ENCODE results near the gene ERO1A.
"Not testable (repeated sequence)": the region's sequence is repeated elsewhere in the genome, so short reads cannot be mapped to it uniquely, and the experiment has no call there.

ERO1A gene, protein sequence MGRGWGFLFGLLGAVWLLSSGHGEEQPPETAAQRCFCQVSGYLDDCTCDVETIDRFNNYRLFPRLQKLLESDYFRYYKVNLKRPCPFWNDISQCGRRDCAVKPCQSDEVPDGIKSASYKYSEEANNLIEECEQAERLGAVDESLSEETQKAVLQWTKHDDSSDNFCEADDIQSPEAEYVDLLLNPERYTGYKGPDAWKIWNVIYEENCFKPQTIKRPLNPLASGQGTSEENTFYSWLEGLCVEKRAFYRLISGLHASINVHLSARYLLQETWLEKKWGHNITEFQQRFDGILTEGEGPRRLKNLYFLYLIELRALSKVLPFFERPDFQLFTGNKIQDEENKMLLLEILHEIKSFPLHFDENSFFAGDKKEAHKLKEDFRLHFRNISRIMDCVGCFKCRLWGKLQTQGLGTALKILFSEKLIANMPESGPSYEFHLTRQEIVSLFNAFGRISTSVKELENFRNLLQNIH

GRCh38 chr14:52695481-52696091 lies at the start of gene ERO1A:
TSS of gene ERO1A (minus strand) at chr14:52695558. CDS start at chr14:52695481, 77 bp downstream.
- in situ Hi-C loops (cut with HindIII; ENCODE audit: low sequenced_read_pairs): no loop called here

DNA sequence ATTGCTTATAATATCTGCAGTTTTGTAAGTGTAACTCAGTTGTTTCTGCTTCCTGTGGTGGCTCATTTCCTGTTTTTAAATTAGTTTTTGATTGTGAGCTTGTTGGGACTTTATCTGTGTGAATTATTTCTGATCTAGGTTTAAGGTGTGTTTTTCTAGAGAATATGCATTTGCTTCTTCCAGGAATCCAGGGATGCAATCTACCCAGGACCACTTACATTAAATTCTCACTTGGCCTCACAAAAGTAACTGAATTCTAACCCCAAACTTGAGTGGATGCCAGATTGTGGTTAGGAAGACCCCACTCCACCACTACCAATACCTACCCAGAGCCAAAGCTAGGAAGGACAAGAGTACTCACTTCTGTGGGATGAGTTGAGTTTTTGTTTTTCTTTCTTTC lies 46.5 kb upstream of the ERO1A start:
- in situ Hi-C loops (cut with HindIII; ENCODE audit: low sequenced_read_pairs): no loop called here

DNA sequence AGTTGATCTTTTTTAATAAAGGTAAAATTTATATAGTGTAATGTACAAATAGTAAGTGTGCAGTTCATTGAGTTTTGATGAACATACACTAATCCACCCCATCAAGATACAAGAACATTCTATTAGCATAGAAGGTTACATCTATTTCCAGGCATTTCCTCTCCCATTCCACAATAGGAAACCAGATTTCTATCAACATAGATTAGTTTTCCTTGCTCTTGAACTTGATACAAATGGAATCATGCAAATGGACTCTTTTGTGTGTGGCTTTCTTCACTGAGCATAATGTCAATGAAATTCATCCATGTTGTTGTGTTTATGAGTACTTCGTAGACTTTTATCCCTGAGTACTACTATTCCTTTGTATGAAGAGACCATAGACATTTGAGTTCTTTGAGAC lies 45.4 kb upstream of the ERO1A start:
- in situ Hi-C loops (cut with HindIII; ENCODE audit: low sequenced_read_pairs): no loop called here

- in situ Hi-C loops (cut with HindIII; ENCODE audit: low sequenced_read_pairs): no loop called here
These were observed 43.1 kb upstream of the ERO1A start for GRCh38 chr14:52738409-52738808.

- in situ Hi-C loops (cut with HindIII; ENCODE audit: low sequenced_read_pairs): no loop called here
These were observed 40.6 kb upstream of the ERO1A start for GRCh38 chr14:52735921-52736489.

DNA sequence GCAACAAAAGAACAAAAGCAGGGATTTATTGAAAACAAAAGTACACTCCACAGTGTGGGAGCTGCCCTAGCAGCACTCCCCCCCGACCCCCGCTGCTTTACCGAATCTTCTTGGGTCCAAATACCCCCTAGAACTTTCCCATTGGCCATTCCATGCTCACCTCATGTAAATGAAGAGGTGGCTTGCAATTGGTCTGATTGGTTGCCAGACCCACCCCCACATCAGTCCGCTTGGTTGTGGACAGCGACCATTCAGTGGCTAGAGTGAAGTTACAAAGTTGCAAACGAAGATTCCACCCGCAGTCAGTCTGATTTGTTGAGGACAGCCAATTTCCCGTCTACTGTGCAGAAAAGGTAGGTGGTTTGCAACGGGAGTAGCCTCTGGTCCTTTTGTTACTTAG lies 38.5 kb upstream of the ERO1A start:
- in situ Hi-C loops (cut with HindIII; ENCODE audit: low sequenced_read_pairs): no loop called here

GRCh38 chr14:52730709-52731111 lies 35.4 kb upstream of the ERO1A start:
- in situ Hi-C loops (cut with HindIII; ENCODE audit: low sequenced_read_pairs): no loop called here

DNA sequence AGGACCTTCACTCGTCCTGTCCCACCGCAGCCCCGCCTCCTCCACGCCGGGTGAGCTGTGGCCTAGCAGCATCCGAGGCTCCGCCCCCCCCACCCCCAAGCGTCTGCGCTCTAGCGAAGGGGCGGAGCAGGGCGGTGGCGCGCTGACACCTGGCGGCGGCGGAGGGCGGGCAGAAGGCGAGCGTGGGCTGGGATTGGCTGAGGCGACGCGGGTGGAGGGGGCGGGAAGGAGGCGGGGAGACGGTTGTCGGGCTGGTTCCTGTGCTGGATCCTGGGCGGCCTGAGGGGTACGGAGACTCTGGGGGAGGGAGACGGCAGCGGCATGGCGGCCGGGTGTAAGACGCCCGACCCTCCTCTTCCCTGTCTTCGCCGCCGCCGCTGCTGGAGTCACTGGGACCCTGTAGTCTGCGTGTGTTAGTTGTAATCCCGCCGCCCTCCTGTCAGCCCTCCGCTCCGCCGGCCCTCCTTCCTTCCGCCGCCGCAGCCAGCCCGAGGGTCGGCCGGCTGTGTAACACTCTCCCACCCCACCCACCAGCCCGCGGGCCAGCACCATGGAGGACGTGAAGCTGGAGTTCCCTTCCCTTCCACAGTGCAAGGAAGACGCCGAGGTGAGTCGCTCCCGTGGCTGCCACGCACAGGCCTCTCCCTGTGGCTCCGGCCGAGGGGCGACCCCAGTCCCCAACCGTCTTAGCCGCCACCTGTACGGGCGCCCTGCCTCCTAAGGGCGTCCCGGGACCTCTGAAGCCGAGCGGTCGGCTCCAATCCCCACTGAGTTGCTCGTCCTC lies 34.8 kb upstream of the ERO1A start, which contains the start of gene STYX:
Gene STYX (plus strand): TSS at position 242 of the 784 bp plus-strand sequence. CDS start 309 bp downstream, at position 551.
- in situ Hi-C loops (cut with HindIII; ENCODE audit: low sequenced_read_pairs): no loop called here

DNA sequence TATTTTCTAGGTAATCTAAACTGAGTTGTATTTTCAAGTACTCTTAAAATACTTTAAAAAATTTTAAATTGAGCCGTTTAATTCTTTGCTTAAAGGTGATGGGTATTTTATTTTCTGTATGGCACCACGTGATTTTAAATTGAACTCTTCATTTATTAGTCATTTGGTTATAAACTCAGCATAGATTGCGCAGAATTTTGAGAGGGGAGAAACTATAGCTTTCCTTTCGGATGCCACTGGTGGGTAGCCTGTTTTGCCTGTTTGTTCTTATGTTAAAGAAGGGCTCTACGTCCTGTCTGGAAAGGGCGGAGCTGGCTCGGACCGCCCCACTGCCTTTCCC lies 34.2 kb upstream of the ERO1A start:
- in situ Hi-C loops (cut with HindIII; ENCODE audit: low sequenced_read_pairs): no loop called here

GRCh38 chr14:52729035-52729434 lies 33.7 kb upstream of the ERO1A start:
- in situ Hi-C loops (cut with HindIII; ENCODE audit: low sequenced_read_pairs): not testable (repeated sequence)

- in situ Hi-C loops (cut with HindIII; ENCODE audit: low sequenced_read_pairs): not testable (repeated sequence)
These were observed 32.2 kb upstream of the ERO1A start for GRCh38 chr14:52727509-52727908.

DNA sequence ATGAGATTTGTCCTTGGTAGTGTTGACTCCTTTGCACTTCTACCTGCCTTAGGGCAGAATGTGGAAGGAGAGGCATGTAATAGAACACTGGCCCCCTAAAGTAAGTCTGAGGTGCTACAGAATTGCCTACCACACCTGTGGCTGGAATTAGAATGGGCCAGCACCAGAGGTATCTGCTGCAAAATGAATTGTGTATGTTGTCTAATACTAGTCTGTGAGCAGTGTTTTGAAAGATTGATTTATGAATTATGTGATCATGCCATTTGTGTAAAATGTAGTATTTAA lies 28.9 kb upstream of the ERO1A start:
- in situ Hi-C loops (cut with HindIII; ENCODE audit: low sequenced_read_pairs): no loop called here

- in situ Hi-C loops (cut with HindIII; ENCODE audit: low sequenced_read_pairs): no loop called here
These were observed 28.4 kb upstream of the ERO1A start for GRCh38 chr14:52723514-52724359.

GRCh38 chr14:52716155-52716554 lies 20.8 kb upstream of the ERO1A start:
- in situ Hi-C loops (cut with HindIII; ENCODE audit: low sequenced_read_pairs): no loop called here

GRCh38 chr14:52711666-52712065 lies 16.3 kb upstream of the ERO1A start:
- in situ Hi-C loops (cut with HindIII; ENCODE audit: low sequenced_read_pairs): loop anchor here (5.0 kb wide), 1 partner anchor 79 kb away; no protein-coding TSS in a partner anchor

GRCh38 chr14:52706724-52707706 lies 11.7 kb upstream of the ERO1A start, which contains the start of gene PSMC6:
TSS of gene PSMC6 (plus strand) at chr14:52707200. CDS start at chr14:52707220, 20 bp downstream.
- in situ Hi-C loops (cut with HindIII; ENCODE audit: low sequenced_read_pairs): no loop called here

GRCh38 chr14:52706286-52706685 lies 10.9 kb upstream of the ERO1A start:
- in situ Hi-C loops (cut with HindIII; ENCODE audit: low sequenced_read_pairs): no loop called here

DNA sequence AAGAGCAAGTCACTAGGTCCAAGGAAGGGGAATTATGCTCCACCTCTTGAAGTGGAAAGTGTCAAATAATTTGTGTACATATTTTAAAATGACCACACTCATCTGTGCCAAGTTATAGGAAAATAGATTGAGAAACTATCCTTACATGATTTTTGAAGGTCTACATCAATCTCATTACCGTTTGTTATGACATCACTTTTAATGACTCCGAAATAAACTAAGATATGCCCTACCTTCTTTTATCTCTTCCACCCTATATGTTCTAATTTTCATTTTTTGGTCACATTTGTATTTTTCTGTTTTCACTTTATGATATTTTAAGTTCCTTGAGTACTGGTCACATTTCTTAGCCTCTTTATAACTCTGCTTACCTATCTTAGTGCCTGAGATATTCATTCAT lies 8.3 kb upstream of the ERO1A start:
- in situ Hi-C loops (cut with HindIII; ENCODE audit: low sequenced_read_pairs): no loop called here

- in situ Hi-C loops (cut with HindIII; ENCODE audit: low sequenced_read_pairs): no loop called here
These were observed 7.9 kb upstream of the ERO1A start for GRCh38 chr14:52703225-52703624.
